Measurements from ENCODE around the gene SEC11C. TPM values are rescaled to one million over a fixed set of nuclear protein-coding genes. Genes with fewer than 3 reads are reported as not detected.

The SEC11C gene
- total RNA-seq, 1 donor from 2014 or later: 53.4 TPM

GRCh38 chr18:59144483-59144882 is 4.8 kb downstream of the SEC11C start:
- Mint-ChIP-seq H3K36me3 (no peaks in the 10 kb centered on the region), H3K27ac (no peak overlapping the region), H3K9me3 (no peaks in the 10 kb centered on the region), H3K4me1 (peaks cover 23% of the 10 kb centered on the region), H3K4me3 (no peak overlapping the region), H3K27me3 (ENCODE audit: insufficient read depth, low read depth) (peaks cover 4% of the 10 kb centered on the region)
- Histone ChIP-seq H3K9me3 (ENCODE audit: low read depth) (no peaks in the 10 kb centered on the region), H3K4me3 (no peak overlapping the region), H2AFZ (replicated peaks) (no peak overlapping the region), H4K20me1 (ENCODE audit: low read depth) (peaks cover 10% of the 10 kb centered on the region), H3K4me1 (peaks cover 14% of the 10 kb centered on the region), H3K9ac (no peak overlapping the region), H3F3A (ENCODE audit: low read depth) (no peaks in the 10 kb centered on the region), H3K4me2 (no peak overlapping the region), H3K27me3 (no peaks in the 10 kb centered on the region), H3K36me3 (no peaks in the 10 kb centered on the region), H3K79me2 (ENCODE audit: low read depth) (peaks cover 38% of the 10 kb centered on the region), H3K27ac (no peak overlapping the region)
- TF ChIP-seq EZH2 (IDR thresholded peaks at IDR 0.05) (no peak), EZH2phosphoT487 (IDR thresholded peaks at IDR 0.05) (no peak), CTCF (IDR thresholded peaks at IDR 0.05) (no peak)
- DNase-seq (ENCODE audit: low spot score): no peak

- no peaks in the 10 kb centered on the region for H3K27me3 ChIP-seq
- peaks cover 38% of the 10 kb centered on the region for H3K79me2 ChIP-seq (ENCODE audit: low read depth)
- Mint-ChIP-seq H3K4me1 (peaks cover 23% of the 10 kb centered on the region), H3K9me3 (no peaks in the 10 kb centered on the region), H3K27me3 (ENCODE audit: insufficient read depth, low read depth) (peaks cover 4% of the 10 kb centered on the region), H3K4me3 (no peak overlapping the region), H3K27ac (no peak overlapping the region), H3K36me3 (no peaks in the 10 kb centered on the region)
- H3F3A ChIP-seq (ENCODE audit: low read depth): no peaks in the 10 kb centered on the region
- no peaks in the 10 kb centered on the region for H3K36me3 ChIP-seq
- DNase-seq (ENCODE audit: low spot score): no peak
- H3K4me1 ChIP-seq: peaks cover 14% of the 10 kb centered on the region
- H3K9me3 ChIP-seq (ENCODE audit: low read depth): no peaks in the 10 kb centered on the region
- TF ChIP-seq EZH2 (IDR thresholded peaks at IDR 0.05) (no peak), EZH2phosphoT487 (IDR thresholded peaks at IDR 0.05) (no peak), CTCF (IDR thresholded peaks at IDR 0.05) (no peak)
- no peak overlapping the region for H2AFZ ChIP-seq (replicated peaks)
- H3K4me3 ChIP-seq: no peak overlapping the region
- peaks cover 10% of the 10 kb centered on the region for H4K20me1 ChIP-seq (ENCODE audit: low read depth)
- no peak overlapping the region for H3K4me2 ChIP-seq
- no peak overlapping the region for H3K27ac ChIP-seq
- no peak overlapping the region for H3K9ac ChIP-seq
Observed at GRCh38 chr18:59145055-59145454, 5.4 kb downstream of the SEC11C start.

- TF ChIP-seq EZH2phosphoT487 (IDR thresholded peaks at IDR 0.05) (no peak), CTCF (IDR thresholded peaks at IDR 0.05) (no peak), EZH2 (IDR thresholded peaks at IDR 0.05) (no peak)
- Histone ChIP-seq H2AFZ (replicated peaks) (no peak overlapping the region), H3K4me2 (no peak overlapping the region), H3K79me2 (ENCODE audit: low read depth) (peaks cover 20% of the 10 kb centered on the region), H3K4me1 (no peaks in the 10 kb centered on the region), H3K36me3 (no peaks in the 10 kb centered on the region), H4K20me1 (ENCODE audit: low read depth) (no peaks in the 10 kb centered on the region), H3K9me3 (ENCODE audit: low read depth) (no peaks in the 10 kb centered on the region), H3K9ac (no peak overlapping the region), H3F3A (ENCODE audit: low read depth) (no peaks in the 10 kb centered on the region), H3K27ac (no peak overlapping the region), H3K27me3 (no peaks in the 10 kb centered on the region), H3K4me3 (no peak overlapping the region)
- Mint-ChIP-seq H3K36me3 (peaks cover 2% of the 10 kb centered on the region), H3K27ac (peak overlapping the region; percentile 58), H3K27me3 (ENCODE audit: insufficient read depth, low read depth) (peaks cover 4% of the 10 kb centered on the region), H3K9me3 (no peaks in the 10 kb centered on the region), H3K4me1 (peaks cover 6% of the 10 kb centered on the region), H3K4me3 (no peak overlapping the region)
- no peak for DNase-seq (ENCODE audit: low spot score)
Observed at GRCh38 chr18:59148192-59148591, 8.5 kb downstream of the SEC11C start.

Measured in neural progenitor cell (in vitro differentiated cells).